ENCODE results near the gene PDCD2.
"Not testable (repeated sequence)": the region's sequence is repeated elsewhere in the genome, so short reads cannot be mapped to it uniquely, and the experiment has no call there.

PDCD2 gene

DNA sequence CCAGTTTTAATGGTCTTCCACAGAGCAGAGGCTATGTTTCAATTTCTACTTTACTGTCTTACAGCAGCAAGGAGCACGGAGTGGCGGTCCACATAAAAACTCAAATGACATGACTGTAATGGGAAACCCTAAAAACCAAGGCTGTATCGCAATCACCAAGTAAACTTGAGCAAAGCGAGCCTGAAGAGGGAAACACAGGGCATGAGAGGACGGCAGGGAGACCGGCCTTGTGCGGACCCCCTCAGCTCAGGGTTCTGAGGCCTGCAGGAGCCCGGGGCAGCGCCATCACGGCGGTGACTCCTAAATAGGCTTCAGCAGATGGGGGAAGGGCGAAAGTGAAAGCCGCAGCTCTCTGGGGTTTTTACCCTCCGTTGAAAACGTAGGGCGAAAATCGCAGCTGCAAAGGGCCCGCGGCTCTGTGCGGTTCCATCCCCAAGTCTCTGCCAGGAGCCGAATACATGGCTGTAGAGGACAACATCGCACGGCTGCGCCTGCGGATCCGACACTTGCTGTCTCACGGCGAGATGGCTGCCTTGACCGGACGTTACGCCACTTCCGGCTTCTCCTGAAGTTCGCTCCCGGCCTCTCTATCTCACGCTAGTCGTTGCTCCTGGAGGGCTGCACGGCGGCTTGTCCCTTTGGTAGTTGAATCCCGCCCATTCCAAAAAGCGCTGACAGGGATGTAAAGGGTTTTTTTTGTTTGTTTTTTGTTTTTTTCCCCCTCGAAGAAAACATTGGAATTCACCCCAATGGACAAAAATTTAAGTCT, 31.5 kb downstream of the PDCD2 start, which contains the start of gene PSMB1:
Gene PSMB1 (minus strand): TSS at position 543 of the 769 bp plus-strand sequence. CDS start 65 bp downstream, at position 478.
- in situ Hi-C loops (cut with HindIII; ENCODE audit: low sequenced_read_pairs) = no loop called here

GRCh38 chr6:170545405-170545804, 39.0 kb downstream of the PDCD2 start:
- in situ Hi-C loops (cut with HindIII; ENCODE audit: low sequenced_read_pairs) = no loop called here

DNA sequence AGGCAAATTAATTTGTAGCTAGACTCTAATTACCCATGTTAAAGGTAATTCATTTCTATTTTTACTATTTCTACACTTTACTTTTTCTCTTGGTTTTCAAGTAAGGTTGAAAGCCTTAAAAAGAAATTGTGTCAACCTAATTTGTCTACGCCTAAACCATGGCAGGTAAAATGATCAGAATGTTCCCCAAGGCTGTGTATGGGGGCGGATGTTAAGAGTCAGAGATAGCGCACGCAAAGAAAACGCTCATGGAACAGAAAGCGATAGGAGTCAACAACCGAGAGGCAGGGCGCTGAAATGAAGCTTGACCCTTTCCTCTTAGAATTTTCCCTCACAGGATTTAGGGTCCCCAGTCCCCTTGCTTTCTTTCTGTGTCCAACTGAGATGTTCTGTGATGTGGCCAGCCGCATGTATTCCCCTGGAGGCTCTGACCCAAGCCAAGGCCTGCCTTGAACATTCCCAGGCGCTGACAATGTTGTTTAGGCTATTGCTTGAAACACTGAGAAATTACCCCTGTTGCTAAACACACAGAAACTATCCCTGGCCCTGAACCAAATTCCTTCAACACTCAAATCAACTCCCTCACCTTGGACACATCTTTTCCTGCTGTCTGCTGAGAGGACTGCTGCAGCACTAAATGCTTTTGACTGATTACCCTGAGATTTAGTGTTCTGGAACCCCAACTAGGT, 42.3 kb downstream of the PDCD2 start:
- in situ Hi-C loops (cut with HindIII; ENCODE audit: low sequenced_read_pairs) = no loop called here

DNA sequence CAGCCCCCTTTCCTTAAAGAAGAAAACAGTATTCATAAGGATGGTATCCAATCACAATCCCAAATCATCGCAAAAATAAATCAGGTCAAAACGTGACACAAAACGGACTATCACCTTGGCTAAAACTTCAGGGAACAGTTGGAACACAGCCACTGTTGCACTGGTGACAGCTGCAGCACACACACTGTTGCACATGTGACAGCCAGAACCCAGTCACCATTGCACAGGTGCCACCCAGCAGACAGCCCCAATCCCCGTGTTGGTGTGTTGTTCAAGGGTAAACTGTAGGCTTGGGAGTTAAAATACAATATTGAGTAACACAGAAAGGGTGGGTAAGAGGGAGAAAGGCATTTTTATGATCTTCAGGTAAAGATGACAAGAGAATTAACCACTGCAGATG, 47.1 kb downstream of the PDCD2 start:
- in situ Hi-C loops (cut with HindIII; ENCODE audit: low sequenced_read_pairs) = no loop called here

DNA sequence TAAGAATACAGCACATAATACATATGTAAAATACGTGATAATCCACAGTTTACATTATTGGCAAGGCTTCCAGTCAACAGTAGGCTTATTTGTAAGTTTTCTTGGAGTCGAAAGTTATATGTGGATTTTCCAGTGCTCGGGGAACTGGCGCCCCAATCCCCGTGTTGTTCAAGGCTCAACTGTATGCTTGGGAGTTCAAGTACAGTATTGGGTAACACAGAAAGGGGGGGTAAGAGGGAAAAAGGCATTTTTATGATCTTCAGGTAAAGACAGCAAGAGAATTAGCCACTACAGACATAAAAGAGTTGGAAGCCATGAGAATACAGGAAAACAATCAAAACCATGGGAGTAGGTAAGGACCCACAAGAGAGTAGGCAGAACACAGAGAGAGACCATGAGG, 47.8 kb downstream of the PDCD2 start:
- in situ Hi-C loops (cut with HindIII; ENCODE audit: low sequenced_read_pairs) = no loop called here

GRCh38 chr6:170535004-170535403, 49.4 kb downstream of the PDCD2 start:
- in situ Hi-C loops (cut with HindIII; ENCODE audit: low sequenced_read_pairs) = no loop called here

DNA sequence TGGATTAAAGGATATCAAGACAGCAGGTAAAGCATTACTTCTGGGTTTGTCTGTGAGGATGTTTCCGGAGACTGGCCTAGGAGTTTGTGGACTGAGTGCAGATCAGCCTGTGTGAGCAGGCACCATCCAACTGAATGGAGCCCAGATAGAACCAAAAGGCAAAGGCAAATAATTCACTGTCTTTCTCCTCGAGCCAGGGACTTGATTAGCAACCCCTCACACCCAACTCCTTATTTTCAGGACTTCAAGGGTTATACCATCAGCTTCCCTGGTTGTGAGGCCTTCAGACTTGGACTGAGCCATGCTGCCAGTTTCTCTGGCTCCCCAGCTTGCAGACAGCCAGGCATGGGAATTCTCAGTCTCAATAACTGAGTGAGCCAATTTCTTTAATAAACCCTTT, 50.6 kb downstream of the PDCD2 start:
- in situ Hi-C loops (cut with HindIII; ENCODE audit: low sequenced_read_pairs) = no loop called here

- in situ Hi-C loops (cut with HindIII; ENCODE audit: low sequenced_read_pairs) = no loop called here
Observed at GRCh38 chr6:170532867-170533488, 51.5 kb downstream of the PDCD2 start.

DNA sequence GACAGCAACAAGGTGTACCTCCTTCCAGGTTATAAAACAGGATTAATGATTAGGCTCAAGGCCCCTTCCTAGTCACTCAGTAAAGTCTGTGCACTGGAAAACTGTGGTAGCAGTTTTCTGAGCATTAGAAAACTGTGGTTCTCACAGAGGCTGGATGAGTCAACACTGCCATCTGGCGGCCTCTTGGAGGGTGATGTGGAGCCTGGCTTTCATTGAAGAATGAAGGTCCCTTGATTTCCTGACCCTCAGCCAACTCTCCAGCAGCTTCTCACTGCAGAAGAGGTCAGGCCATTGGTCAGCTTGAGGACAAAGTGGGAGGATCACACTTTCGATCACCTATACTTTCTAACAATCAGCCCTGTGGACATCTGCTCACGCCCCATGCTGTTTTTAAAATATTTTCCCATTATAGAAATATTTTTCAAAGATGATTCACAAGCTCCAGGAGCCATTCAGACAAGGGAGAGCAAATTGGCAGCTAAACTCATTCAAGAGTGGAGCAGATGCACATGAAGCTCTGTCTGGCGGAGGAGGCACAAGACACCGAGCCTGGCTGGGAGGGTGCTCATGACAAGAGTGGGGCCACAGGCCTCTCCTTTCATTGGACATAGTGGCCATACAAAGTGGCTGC, 54.5 kb downstream of the PDCD2 start:
- in situ Hi-C loops (cut with HindIII; ENCODE audit: low sequenced_read_pairs) = no loop called here

DNA sequence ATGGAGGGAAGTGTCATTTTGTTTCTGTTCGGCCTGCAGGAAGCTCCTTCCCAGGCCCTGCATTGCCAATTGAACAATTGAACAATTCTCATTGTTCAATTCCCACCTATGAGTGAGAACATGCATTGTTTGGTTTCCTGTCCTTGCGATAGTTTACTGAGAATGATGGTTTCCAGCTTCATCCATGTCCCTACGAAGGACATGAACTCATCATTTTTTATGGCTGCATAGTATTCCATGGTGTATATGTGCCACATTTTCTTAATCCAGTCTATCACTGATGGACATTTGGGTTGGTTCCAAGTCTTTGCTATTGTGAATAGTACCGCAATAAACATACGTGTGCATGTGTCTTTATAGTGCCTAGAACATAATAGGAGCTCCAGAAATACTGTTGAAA, 56.4 kb downstream of the PDCD2 start:
- in situ Hi-C loops (cut with HindIII; ENCODE audit: low sequenced_read_pairs) = not testable (repeated sequence)

DNA sequence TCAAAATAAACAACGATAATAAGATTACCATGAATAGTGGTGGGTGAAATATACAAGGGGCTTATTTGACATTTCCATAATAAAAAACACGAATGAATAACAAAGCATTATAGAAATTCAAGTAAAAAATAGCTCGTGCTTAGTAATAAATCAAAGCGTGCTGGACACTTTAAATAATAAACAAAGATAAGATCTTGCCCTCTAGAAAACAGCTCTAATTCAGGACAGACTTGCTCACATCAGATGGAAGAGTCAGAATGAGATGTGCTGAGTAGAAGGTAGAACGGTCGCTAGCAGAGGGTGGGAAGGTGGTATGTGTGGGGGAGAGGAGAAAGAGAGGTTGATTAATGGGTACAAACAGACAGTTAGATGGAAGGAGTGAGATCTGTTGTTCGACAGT, 58.6 kb downstream of the PDCD2 start:
- in situ Hi-C loops (cut with HindIII; ENCODE audit: low sequenced_read_pairs) = no loop called here

All from DLD1 (cell line).